ENCODE measurements around the gene SNX25.

DNA sequence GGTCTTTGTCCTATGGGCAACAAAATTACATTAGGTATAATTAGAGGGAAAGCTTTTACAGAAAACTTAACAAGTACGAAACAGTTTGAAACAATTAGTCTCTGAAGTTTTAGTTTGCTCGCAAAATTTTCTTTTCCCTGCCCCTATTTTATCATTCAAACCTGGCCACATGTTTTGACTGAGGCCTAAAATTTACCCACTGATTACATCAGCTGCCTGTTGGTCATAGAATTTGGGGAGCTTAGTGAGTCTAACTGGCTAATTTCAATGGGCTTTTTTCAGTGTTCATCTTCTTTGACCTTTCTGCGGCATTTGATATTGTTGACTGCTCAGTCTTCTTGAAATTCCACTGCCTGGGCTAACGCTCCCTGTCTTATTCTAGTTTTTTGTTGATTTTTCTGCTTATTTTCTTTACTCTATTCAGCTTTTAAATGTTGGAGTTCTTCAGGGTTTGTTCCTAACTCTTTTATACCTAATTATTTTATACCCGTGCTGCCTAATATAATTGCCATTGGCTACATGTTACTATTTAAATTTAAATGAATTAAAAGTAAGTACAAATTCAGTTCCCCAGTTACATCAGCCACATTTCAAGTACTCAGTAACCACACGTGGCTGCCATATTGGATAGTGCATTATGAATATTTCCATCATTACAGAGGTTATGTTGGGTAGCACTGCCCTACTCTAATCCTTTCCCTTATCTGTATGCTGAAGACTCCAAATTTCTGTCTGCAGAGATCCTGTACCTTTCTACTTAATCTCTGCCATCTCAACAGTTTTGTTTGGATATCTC lies 87.5 kb downstream of the SNX25 start:
- TF ChIP-seq, protein P1, sequence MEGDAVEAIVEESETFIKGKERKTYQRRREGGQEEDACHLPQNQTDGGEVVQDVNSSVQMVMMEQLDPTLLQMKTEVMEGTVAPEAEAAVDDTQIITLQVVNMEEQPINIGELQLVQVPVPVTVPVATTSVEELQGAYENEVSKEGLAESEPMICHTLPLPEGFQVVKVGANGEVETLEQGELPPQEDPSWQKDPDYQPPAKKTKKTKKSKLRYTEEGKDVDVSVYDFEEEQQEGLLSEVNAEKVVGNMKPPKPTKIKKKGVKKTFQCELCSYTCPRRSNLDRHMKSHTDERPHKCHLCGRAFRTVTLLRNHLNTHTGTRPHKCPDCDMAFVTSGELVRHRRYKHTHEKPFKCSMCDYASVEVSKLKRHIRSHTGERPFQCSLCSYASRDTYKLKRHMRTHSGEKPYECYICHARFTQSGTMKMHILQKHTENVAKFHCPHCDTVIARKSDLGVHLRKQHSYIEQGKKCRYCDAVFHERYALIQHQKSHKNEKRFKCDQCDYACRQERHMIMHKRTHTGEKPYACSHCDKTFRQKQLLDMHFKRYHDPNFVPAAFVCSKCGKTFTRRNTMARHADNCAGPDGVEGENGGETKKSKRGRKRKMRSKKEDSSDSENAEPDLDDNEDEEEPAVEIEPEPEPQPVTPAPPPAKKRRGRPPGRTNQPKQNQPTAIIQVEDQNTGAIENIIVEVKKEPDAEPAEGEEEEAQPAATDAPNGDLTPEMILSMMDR (IDR thresholded peaks at IDR 0.05), result no peak
- no peak for TF ChIP-seq POLR2A (IDR thresholded peaks at IDR 0.05)

All from Peyer's patch (tissue), 4 donors.